Large intestine (tissue), 3 donors: ENCODE measurements around the gene SDC4. TPM values are rescaled to one million over a fixed set of nuclear protein-coding genes. Genes with fewer than 3 reads are reported as not detected.

ENCODE experiments used
- DNase-seq, 2 donors: peaks; one replicate each; pipeline versions ENCODE4 v3.0.0 to v3.0.0-alpha.2; 2013
- H3K27ac ChIP-seq: one replicate; pipeline ENCODE4 v1.5.1; 2013; ENCODE audit warnings: low read length
- H3K27me3 ChIP-seq: 2 replicates; pipeline ENCODE4 v1.6.1; 2013; ENCODE audit warnings: low read length; ENCODE audit not compliant: control insufficient read depth, insufficient read depth
- H3K36me3 ChIP-seq: 2 replicates; pipeline ENCODE4 v1.6.1; 2013; ENCODE audit warnings: low read length; ENCODE audit not compliant: control insufficient read depth, insufficient read depth
- H3K4me1 ChIP-seq: one replicate; pipeline ENCODE4 v1.6.1; 2013; ENCODE audit warnings: low read length; ENCODE audit not compliant: control insufficient read depth, insufficient read depth
- H3K4me3 ChIP-seq: one replicate; pipeline ENCODE4 v1.5.1; 2013; ENCODE audit warnings: low read length
- H3K9me3 ChIP-seq: one replicate; pipeline ENCODE4 v1.6.1; 2013; ENCODE audit warnings: mild to moderate bottlenecking, low read depth, low read length, moderate library complexity; ENCODE audit not compliant: control insufficient read depth
- WGBS: methylation state at CpG from one replicate; pipeline ENCODE4 v1.1.5; 2013; ENCODE audit warnings: low lambda C conversion rate; ENCODE audit not compliant: insufficient coverage; 5-methylcytosine and 5-hydroxymethylcytosine counted together
- polyA plus RNA-seq: library from polyadenylated mRNA; unstranded; fragments of 120-200 nt; gene quantifications from one replicate; pipeline ENCODE4 v1.2.1, GENCODE V29; 2013

The SDC4 gene
- polyA plus RNA-seq, 1 donor: 87.8 TPM

- peak; percentile 54 to 76 for DNase-seq
- peaks cover 63% of the 10 kb centered on the region for H3K4me1 ChIP-seq
- H3K36me3 ChIP-seq: peaks cover 29% of the 10 kb centered on the region
- 7% methylated on average over 3 of the region's 15 CpGs for WGBS
- H3K9me3 ChIP-seq: no peaks in the 10 kb centered on the region
- H3K27me3 ChIP-seq: no peaks in the 10 kb centered on the region
- H3K27ac ChIP-seq: peak overlapping the region; percentile 53
- H3K4me3 ChIP-seq: no peak overlapping the region
Measured at GRCh38 chr20:45337367-45338120, 10.7 kb downstream of the SDC4 start.

- Histone ChIP-seq H3K27me3 (no peaks in the 10 kb centered on the region), H3K36me3 (peaks cover 33% of the 10 kb centered on the region), H3K9me3 (no peaks in the 10 kb centered on the region), H3K27ac (peak overlapping the region; percentile 53), H3K4me1 (peaks cover 56% of the 10 kb centered on the region), H3K4me3 (no peak overlapping the region)
- no CpG with 5 or more reads among the region's 11 CpGs for WGBS
- DNase-seq: peak; percentile 55 to 60
Measured at GRCh38 chr20:45336530-45337366, 11.5 kb downstream of the SDC4 start.

- H3K27me3 ChIP-seq: no peaks in the 10 kb centered on the region
Measured at GRCh38 chr20:45330476-45330875, 17.7 kb downstream of the SDC4 start.

GRCh38 chr20:45329497-45330319, 18.5 kb downstream of the SDC4 start:
- no peak for DNase-seq
- Histone ChIP-seq H3K27me3 (no peaks in the 10 kb centered on the region), H3K4me1 (no peaks in the 10 kb centered on the region), H3K27ac (no peak overlapping the region), H3K36me3 (peaks cover 73% of the 10 kb centered on the region), H3K9me3 (no peaks in the 10 kb centered on the region), H3K4me3 (no peak overlapping the region)
- no CpG with 5 or more reads among the region's 7 CpGs for WGBS

More at GRCh38 chr20:45330476-45330875, 17.7 kb downstream of the SDC4 start:
- Histone ChIP-seq H3K9me3 (no peaks in the 10 kb centered on the region), H3K4me1 (no peaks in the 10 kb centered on the region), H3K4me3 (no peak overlapping the region), H3K27ac (no peak overlapping the region), H3K36me3 (peaks cover 76% of the 10 kb centered on the region)
- whole genome bisulfite sequencing: no CpG with 5 or more reads among the region's 3 CpGs
- DNase-seq: no peak

GRCh38 chr20:45328451-45328850, 19.8 kb downstream of the SDC4 start:
- no peaks in the 10 kb centered on the region for H3K27me3 ChIP-seq
- no peaks in the 10 kb centered on the region for H3K9me3 ChIP-seq
- no peaks in the 10 kb centered on the region for H3K4me1 ChIP-seq
- DNase-seq: no peak
- no peak overlapping the region for H3K4me3 ChIP-seq
- WGBS: no CpG with 5 or more reads among the region's 4 CpGs
- peaks cover 75% of the 10 kb centered on the region for H3K36me3 ChIP-seq
- H3K27ac ChIP-seq: no peak overlapping the region

- DNase-seq: no peak
- Histone ChIP-seq H3K4me3 (no peak overlapping the region), H3K27me3 (no peaks in the 10 kb centered on the region), H3K36me3 (peaks cover 50% of the 10 kb centered on the region), H3K4me1 (no peaks in the 10 kb centered on the region), H3K27ac (no peak overlapping the region), H3K9me3 (no peaks in the 10 kb centered on the region)
- WGBS: no CpG with 5 or more reads among the region's 6 CpGs
Measured at GRCh38 chr20:45325371-45325770, 22.9 kb downstream of the SDC4 start.

- peaks cover 3% of the 10 kb centered on the region for H3K27me3 ChIP-seq
- DNase-seq: no peak
- H3K36me3 ChIP-seq: peaks cover 34% of the 10 kb centered on the region
- H3K27ac ChIP-seq: no peak overlapping the region
- no peak overlapping the region for H3K4me3 ChIP-seq
- H3K9me3 ChIP-seq: no peaks in the 10 kb centered on the region
- peaks cover 3% of the 10 kb centered on the region for H3K4me1 ChIP-seq
Measured at GRCh38 chr20:45323731-45324130, 24.5 kb downstream of the SDC4 start.

GRCh38 chr20:45322952-45323383, 25.3 kb downstream of the SDC4 start:
- H3K9me3 ChIP-seq: no peaks in the 10 kb centered on the region
- peaks cover 3% of the 10 kb centered on the region for H3K4me1 ChIP-seq
- peak; percentile 56 to 78 for DNase-seq
- H3K36me3 ChIP-seq: peaks cover 26% of the 10 kb centered on the region
- WGBS: no CpG with 5 or more reads among the region's 7 CpGs
- H3K27ac ChIP-seq: no peak overlapping the region
- no peak overlapping the region for H3K4me3 ChIP-seq
- peaks cover 11% of the 10 kb centered on the region for H3K27me3 ChIP-seq

- no peak overlapping the region for H3K4me3 ChIP-seq
- peaks cover 6% of the 10 kb centered on the region for H3K9me3 ChIP-seq
- 100% methylated on average over 1 of the region's 5 CpGs for WGBS
- H3K27me3 ChIP-seq: peaks cover 30% of the 10 kb centered on the region
- DNase-seq: no peak
- H3K27ac ChIP-seq: no peak overlapping the region
- H3K4me1 ChIP-seq: peaks cover 3% of the 10 kb centered on the region
- H3K36me3 ChIP-seq: peaks cover 13% of the 10 kb centered on the region
Measured at GRCh38 chr20:45320948-45321595, 27.2 kb downstream of the SDC4 start.

GRCh38 chr20:45318948-45319347, 29.3 kb downstream of the SDC4 start:
- H3K36me3 ChIP-seq: no peaks in the 10 kb centered on the region
- H3K9me3 ChIP-seq: peaks cover 6% of the 10 kb centered on the region
- peaks cover 42% of the 10 kb centered on the region for H3K27me3 ChIP-seq
- no peak for DNase-seq
- peaks cover 3% of the 10 kb centered on the region for H3K4me1 ChIP-seq
- WGBS: no CpG with 5 or more reads among the region's 2 CpGs
- H3K4me3 ChIP-seq: no peak overlapping the region
- H3K27ac ChIP-seq: no peak overlapping the region
